Fibroblast of gingiva (primary cell): ENCODE measurements around the gene UBE3D.
"Not testable (repeated sequence)": the region's sequence is repeated elsewhere in the genome, so short reads cannot be mapped to it uniquely, and the experiment has no call there.

Experiments
- DNase-seq: peaks from one replicate; pipeline ENCODE4 v3.0.0-alpha.2; 2011; ENCODE audit warnings: low read depth

Gene UBE3D

DNA sequence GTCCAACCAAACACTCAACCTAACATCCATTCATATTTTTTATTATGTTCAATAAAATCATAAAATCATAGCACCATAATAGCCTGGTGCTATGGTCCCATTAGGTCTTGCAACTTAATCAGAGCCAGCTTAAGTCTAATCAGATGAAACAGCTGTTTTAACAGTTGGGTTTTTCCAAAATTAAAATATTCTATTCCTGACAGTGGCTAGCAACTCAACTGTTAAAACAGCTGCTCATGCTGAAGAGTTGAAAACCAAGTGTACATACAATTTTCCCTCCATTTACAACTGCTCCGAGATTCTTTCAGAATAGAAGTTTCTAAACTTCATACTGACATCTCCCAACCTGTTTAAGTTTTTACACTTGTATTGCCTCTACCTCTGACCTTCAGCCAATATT lies 89.5 kb downstream of the UBE3D start:
- no peak for DNase-seq

- DNase-seq: peak; percentile 75
These were observed 93.7 kb downstream of the UBE3D start for GRCh38 chr6:82971877-82972460.

GRCh38 chr6:82970839-82971238 lies 94.8 kb downstream of the UBE3D start:
- DNase-seq: no peak

- no peak for DNase-seq
These were observed 96.9 kb downstream of the UBE3D start for GRCh38 chr6:82968708-82969107.

DNA sequence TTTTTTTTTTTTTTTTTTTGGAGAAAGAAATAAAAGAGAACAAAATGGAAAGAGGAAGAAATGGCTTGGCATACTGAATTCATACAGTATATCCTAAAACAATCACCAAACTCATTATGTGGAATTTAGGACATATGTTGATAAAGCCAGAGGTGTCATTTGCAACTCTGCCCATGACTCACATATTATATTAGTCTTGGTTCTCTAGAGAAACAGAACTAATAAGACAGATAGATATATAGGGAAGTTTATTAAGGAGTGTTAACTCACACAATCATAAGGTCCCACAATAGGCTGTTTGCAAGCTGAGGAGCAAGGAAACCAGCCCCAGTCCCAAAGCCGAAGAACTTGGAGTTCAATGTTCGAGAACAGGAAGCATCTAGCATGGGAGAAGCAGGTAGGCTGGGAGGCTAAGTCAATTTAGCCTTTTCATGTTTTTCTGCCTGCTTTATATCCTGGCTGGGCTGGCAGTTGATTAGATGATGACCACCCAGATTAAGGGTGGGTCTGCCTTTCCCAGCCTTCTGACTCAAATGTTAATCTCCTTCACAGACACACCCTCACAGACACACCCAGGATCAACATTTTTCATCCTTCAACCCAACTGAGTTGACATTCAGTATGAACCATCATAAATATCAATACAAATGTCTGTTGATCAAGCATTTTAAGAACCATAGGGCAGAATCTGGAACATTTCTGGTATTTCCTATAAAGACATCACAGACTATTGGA lies 102.3 kb downstream of the UBE3D start:
- no peak for DNase-seq

DNA sequence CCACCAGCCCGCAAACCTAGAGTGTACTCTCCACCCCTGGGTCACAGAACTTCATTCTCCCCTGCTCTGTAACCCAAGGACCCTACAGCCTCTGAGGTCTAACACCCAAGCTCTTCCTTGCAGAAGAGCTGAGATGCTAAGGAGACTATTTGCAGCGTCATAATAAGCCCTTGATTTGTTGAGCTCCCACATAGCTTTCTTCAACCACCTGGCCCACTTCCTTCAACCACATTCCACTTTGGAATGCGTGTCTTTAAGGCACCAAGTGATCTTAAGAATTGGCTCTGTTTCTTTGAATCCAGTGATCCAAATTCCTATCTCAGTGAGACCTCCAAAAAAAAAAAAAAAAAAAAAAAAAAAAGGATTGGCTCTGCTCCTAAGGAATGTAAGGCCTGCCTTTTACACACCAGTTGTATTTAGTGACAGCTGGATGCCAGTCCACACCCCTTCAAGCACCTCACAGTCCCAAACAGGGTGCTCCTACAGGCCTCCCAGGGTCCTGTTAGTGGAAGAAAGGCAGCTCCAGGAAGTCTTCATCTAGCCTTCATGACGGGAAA lies 106.2 kb downstream of the UBE3D start:
- peak; percentile 42 for DNase-seq

DNA sequence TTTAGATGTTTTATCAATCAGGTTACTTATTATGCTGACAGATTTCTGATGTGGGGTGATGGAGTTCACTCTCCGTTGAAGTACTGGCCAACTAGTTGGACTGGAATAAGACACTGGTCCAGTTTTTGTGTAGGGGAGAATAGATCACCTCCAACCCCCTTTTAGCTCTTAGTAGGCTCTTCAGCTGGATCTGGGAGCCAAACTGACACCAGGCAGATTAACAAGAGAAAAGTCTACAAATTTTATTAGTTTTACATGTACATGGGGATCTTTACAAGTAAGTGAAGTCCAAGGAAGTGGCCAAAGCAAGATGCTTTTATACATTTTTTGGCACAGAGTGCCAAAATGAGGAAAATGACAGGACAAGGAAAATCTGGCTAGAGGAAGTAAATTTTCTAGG lies 107.1 kb downstream of the UBE3D start:
- no peak for DNase-seq

- DNase-seq: peak; percentile 16
These were observed 107.8 kb downstream of the UBE3D start for GRCh38 chr6:82957868-82958245.

DNA sequence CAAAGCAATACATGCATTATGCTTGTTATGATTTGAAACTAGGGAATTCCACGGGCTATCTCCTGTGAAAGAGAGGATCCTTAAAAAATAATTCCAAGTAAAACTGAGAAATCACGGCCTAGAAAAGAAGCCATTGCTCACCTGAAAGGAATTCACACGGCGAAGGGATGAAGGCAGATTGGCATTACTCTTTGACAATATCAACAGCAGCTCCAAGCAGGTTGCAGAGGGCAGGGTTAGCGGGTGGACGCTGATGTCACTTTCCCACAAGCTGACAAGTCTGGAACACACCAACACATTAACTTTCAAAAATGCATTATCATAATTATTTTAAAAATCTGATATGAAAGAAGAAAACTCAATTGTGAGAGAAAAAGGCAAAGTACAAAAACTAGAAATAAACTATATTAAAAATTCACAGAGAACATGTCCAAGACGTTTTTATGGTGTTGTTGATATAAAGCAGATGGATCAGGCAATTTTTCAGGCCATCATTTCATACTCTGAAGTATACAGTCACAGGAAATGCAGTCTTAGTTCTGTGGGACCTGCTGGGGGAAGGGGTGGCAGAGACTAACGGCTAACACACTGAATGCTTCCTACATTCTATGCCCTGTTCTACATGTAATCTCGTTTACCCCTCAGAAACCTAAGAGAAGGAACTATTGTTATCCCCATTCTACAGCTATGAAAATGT lies 108.3 kb downstream of the UBE3D start:
- DNase-seq: no peak

DNA sequence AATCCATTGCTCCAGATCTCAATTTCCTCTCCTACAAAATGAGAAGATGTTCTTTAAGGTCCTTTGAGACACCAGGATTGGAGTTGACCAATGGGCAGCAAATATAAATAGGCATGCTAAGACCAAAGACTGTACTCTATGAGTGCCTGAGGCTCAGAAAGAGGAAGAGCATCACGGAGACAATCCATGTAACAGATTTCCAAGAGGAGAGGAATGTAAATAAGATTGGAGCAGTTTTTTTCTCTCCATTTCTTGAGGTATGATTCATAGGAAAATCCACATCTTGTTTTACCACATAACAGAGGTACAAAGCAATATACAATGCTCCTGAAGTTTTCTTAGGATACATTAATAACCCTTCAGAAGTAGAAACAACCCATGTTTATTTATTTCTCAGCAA lies 109.8 kb downstream of the UBE3D start:
- peak; percentile 67 for DNase-seq

DNA sequence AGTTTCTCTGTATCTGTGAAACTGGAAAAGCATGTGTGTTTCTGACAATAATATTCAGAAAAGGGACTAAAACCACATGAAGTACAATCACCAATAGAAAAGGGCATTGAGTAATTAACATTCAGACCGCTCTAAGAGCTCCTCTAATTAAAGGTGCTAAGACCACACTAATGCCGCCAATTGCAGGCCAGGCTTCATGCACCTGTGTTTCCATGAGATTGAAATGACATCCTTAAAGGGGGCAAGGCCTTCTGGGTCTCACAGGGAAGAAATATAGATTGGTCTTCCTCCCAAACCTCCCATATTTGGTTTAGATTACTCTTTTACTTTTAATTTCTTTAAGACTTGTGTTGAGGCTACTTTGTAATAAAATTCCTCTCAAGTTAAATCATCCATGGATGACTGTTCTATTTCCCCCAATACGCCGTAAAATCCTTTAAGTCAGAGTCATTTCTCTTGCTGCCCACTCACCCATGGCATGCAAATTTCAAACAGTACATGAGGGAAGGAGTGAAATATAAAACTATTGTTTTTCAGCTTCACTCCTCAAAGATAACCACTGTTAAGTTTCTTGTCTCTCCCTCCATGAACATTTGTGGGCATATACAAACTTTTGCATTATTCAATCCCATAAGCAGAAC lies 110.6 kb downstream of the UBE3D start:
- DNase-seq: peak; percentile 36

DNA sequence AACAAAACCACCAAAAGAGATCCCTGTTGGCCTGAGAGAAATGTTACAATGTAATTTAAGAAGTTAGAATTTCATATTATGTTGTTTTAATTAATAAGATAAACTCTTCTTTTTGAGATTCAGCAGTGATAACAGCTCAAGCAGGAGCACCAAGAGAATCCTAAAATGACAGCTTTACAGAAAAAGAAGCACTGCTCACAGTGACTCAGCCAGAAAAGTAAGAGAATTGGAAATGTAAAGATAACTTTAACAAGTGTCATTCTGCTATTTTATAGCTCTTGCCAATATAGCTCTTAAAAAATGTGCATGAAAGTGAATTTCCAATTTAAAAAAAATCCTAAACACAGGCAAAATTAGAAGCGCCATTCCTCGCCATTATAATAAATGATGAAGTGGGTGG lies 111.3 kb downstream of the UBE3D start:
- no peak for DNase-seq

- DNase-seq: no peak
These were observed 111.8 kb downstream of the UBE3D start for GRCh38 chr6:82953871-82954270.

GRCh38 chr6:82951935-82952334 lies 113.7 kb downstream of the UBE3D start:
- no peak for DNase-seq

DNA sequence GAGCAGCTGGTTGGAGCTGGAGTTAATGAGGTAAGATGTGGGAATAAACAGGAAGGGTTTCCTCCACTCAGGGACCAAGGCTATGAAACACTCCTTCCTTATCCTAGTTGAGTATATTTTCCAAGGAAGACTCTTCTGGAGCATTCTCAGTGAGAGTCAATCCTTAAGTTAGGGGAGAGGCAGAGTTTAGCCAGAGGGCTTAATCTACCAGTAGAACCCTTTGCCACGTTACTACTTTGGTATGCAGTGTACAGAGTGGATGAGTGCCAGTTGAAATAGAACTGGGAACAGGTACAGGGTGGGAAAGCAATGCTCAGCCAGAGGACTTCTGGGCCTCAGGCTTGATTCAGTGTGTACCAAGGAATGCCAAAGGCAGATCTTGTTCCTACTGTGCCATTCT lies 114.3 kb downstream of the UBE3D start:
- DNase-seq: no peak

DNA sequence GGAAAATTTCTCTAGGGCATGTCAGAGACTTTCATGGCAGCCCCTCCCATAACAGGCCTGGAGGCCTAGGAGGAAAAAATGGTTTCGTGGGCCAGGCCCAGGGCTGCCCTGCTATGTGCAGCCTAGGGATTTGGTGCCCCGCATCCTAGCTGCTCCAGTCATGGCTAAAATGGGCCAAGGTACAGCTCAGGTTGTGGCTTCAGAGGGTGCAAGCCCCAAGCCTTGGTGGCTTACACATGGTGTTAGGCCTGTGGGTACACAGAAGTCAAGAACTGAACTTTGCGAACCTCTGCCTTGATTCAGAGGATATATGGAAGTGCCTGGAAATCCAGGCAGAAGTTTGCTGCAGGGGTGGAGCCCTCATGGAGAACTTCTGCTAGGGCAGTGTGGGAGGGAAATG lies 134.7 kb downstream of the UBE3D start:
- DNase-seq: not testable (repeated sequence)

DNA sequence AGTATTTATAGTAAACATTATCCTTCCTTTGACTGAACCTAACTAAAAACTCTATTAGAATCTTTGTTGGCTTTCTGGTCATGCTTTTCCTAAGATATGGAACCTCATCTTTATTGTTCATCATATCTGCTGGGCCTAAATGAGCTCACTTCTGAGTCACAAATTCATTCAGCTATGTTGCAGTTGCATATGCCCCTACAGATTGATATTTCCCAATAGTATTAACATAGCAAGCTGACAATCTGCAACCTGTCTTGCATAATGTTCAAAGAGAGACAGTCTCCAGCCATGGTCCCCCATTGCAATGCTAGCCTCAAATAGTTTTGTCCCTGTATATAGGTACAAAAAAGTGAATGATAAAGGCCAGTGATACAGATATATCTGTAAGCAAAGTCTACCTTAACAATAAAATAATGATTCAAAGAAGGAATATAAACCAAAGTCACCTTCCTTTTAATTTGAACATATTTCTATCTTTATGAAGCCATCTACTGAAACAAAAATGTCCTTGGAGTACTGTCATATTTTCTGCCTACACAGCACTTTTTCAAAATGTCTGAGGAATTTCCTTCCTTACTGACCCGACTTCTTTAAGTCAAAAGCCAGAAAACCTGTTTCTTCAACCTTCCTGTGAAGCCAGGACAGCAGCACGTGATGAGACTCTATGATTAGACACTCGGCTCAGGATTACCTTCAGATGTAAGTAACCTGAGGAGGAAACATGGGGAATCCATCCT lies 140.7 kb downstream of the UBE3D start:
- DNase-seq: peak; percentile 49

GRCh38 chr6:82921258-82921657 lies 144.4 kb downstream of the UBE3D start:
- no peak for DNase-seq

- DNase-seq: no peak
These were observed 148.1 kb downstream of the UBE3D start for GRCh38 chr6:82917346-82918064.

DNA sequence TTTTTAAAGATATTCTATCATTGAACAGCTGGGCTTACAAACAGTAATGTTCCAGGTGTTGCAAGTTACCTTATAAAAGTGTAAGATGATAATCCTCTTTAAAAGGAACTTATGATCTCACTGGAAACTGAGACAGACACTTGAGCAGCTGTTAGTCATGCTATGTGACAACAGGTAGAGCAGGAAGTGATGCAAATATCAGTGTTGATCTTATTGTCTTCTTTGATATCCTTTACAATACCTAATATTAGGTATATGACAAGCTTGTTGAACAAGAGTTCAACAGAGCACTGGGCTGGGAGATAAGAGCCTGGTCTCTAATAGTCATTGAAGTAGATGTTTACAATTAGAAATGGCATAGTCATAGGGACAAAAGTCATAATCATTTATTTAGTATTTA lies 150.0 kb downstream of the UBE3D start:
- DNase-seq: no peak

GRCh38 chr6:82914511-82914910 lies 151.1 kb downstream of the UBE3D start:
- no peak for DNase-seq
